NT2/D1 (cell line): ENCODE results near the gene NDOR1.

Source experiments
- DNase-seq: peaks from one replicate; pipeline ENCODE4 v3.0.0-alpha.2; 2011; ENCODE audit warnings: low read depth, low spot score
- H3K27me3 ChIP-seq: 2 replicates; pipeline ENCODE4 v1.6.0; 2011; ENCODE audit warnings: mild to moderate bottlenecking; ENCODE audit not compliant: insufficient read length, insufficient read depth
- H3K36me3 ChIP-seq: 2 replicates; pipeline ENCODE4 v1.6.1; 2011; ENCODE audit warnings: mild to moderate bottlenecking, low read length, mixed read lengths; ENCODE audit not compliant: insufficient read depth, insufficient read length
- H3K4me1 ChIP-seq: 2 replicates; pipeline ENCODE4 v1.5.1; 2011; ENCODE audit not compliant: insufficient read depth, insufficient read length
- H3K4me3 ChIP-seq: 2 replicates; pipeline ENCODE4 v1.5.1; 2011; ENCODE audit warnings: low read depth; ENCODE audit not compliant: insufficient read length
- H3K9ac ChIP-seq: 2 replicates; pipeline ENCODE4 v1.6.0; 2011; ENCODE audit warnings: low read depth; ENCODE audit not compliant: insufficient read length
- H3K9me3 ChIP-seq: 2 replicates; pipeline ENCODE4 v1.5.1; 2011; ENCODE audit warnings: mild to moderate bottlenecking, low read length; ENCODE audit not compliant: insufficient read depth
- SUZ12 ChIP-seq: IDR thresholded peaks from 2 replicates; pipeline ENCODE4 v1.6.1; 2011; ENCODE audit not compliant: insufficient read length, insufficient read depth; ENCODE audit errors: extremely low read depth
- YY1 ChIP-seq: IDR thresholded peaks from 2 replicates; pipeline ENCODE4 v1.6.1; 2011; ENCODE audit not compliant: insufficient read length, insufficient read depth
- ZNF274 ChIP-seq: IDR thresholded peaks from 2 replicates; pipeline ENCODE4 v1.6.1; 2011; ENCODE audit warnings: mild to moderate bottlenecking, low read depth, low read length

The NDOR1 gene

DNA sequence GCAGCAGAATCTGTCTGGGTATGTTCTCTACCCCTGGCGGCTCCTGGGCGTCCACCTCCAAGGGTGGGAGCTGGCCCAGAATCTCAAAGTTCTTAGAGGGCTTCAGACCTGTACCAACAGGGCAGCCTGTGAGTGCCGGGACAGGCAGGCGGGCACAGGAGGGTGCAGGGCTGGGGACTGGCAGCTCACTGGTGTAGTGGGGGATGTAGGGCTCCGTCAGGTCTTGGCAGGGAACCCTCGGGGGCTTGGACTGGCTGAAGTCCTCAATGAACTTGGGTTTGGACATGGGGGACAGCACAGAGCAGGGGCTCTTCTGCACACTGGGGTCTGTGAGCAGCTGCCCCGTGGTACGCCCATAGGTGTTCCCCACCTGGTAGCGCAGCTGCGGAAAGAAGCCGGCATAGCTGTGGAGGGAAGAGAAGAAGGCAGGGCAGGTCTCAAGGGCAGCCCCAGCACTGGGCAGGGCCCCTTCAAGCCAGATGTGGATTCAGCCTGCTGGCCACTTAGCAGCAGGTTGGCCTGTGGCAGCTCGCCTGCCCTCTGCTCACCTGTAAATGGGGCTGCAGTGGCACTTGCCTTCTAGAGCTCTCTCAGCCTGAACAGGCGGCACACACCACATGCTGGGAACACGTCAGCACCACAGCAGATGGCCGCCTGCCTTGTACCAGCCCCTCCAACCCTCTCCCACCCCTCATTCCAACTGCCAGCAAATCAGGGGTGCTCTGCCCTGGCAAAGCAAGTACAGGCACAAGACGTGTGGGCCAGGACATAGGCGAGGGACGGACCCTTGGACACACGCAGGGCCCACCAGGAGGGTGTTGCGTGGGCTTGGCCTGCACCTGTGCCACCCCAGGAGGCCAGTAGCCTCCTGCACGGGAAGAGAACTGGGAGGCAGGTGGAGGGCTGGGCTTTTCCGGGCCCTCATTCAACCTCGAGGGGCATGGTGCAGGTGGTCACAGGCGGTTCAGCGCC is 40.2 kb downstream of the NDOR1 start:
- no peaks in the 10 kb centered on the region for H3K9me3 ChIP-seq
- no peak overlapping the region for H3K4me3 ChIP-seq
- peaks cover 6% of the 10 kb centered on the region for H3K27me3 ChIP-seq
- H3K36me3 ChIP-seq, result peaks cover 27% of the 10 kb centered on the region
- H3K4me1 ChIP-seq, result peaks cover 41% of the 10 kb centered on the region
- H3K9ac ChIP-seq, result no peak overlapping the region
- TF ChIP-seq YY1, result no peak
- TF ChIP-seq ZNF274, result no peak
- no peak for TF ChIP-seq SUZ12
- no peak for DNase-seq

DNA sequence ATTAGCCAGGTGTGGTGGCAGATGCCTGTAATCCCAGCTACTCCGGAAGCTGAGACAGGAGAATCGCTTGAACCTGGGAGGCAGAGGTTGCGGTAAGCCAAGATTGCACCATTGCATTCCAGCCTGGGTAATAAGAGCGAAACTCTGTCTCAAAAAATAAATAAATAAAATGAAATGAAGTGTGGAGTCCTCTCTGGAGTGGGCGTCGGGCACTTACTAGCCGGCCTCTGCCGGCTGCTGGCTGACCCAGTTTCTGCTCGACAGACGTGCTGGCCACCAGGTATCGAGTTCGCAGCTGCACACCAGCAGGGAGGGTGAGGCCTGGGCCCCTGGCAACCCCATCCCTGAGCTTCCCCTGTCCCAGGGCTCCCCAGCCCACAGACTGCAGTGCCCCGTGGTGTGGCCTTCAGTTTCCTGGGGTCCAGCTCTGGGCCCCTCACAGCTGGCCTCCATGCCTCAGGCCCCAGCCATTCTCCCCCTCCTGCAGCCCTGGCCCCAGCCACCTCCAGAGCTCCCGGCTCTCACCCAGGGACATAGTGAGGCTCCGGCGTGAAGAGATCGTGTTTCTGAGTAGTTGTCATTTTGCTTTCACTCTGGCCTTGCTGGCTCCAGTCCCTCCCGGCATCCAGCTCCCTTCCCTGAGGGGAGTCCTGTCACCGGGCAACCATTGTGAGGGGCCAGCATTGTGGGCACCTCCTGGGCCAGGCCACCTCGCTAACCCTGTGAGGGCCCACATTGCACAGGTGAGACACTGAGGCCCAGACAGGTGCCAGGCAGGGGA is 41.8 kb downstream of the NDOR1 start:
- Histone ChIP-seq H3K9ac (peak overlapping the region; percentile 39), H3K4me3 (no peak overlapping the region), H3K4me1 (peaks cover 45% of the 10 kb centered on the region), H3K9me3 (no peaks in the 10 kb centered on the region), H3K36me3 (peaks cover 18% of the 10 kb centered on the region), H3K27me3 (peaks cover 6% of the 10 kb centered on the region)
- DNase-seq, result no peak
- no peak for TF ChIP-seq ZNF274
- no peak for TF ChIP-seq YY1
- TF ChIP-seq SUZ12, result no peak

DNA sequence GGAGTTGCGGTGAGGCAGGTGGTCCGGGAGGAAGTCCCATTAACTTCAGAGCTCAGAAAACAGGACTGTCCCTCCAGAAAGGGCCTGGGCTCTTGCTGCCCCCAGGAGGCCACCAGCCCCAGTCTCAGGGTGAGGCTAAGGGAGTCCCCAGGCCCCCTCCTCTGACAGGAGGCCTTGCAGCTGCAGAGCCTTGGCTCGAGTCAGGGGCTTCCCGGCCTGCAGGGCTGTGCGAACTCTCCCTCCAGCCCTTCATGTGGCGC is 42.3 kb downstream of the NDOR1 start:
- no peak for TF ChIP-seq SUZ12
- no peak for TF ChIP-seq ZNF274
- TF ChIP-seq YY1, result no peak
- Histone ChIP-seq H3K9ac (peak overlapping the region; percentile 39), H3K36me3 (peaks cover 13% of the 10 kb centered on the region), H3K4me1 (peaks cover 41% of the 10 kb centered on the region), H3K4me3 (no peak overlapping the region), H3K27me3 (peaks cover 6% of the 10 kb centered on the region), H3K9me3 (no peaks in the 10 kb centered on the region)
- no peak for DNase-seq

DNA sequence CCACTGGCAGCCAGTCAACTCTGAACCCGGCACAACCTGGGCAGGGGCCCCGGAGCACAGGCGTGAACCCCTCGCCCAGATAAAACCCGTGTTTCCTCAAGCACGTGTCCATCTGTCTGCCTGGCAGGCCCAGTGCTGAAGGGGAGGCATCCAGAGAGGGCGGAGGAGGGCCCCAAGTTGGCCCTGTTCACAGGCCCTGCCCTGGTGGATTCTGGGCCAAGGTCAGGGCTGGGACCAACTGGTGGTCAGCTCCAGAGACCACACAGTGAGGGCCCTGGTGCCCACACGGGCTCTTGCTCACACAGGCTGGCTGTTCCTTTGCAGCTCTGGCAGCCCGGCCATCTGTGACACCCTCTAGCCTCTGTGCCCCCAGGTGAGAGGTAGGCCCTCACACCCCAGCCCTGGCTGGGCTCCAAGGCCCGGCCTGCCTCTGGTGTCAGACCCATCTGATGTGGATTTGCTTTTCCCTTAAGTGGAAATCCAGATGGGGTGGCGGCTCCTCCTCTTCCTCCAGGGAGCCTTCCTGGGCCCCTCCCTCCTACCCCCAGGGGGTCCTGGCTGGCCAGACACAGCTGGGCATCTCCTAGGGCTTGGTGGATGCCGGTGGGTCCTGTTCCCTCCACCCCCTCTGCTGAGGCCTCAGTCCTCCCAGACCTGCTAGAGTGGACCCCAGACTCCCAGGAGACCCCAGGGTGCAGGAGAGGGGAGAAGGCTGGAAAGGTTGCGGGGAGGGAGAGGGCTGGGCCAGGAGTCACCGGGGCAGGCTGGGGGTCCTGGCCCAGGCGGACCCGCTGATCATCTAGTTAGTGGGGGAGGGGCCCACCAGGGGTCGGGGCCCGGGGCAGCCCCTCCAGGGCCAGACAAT is 45.1 kb downstream of the NDOR1 start:
- Histone ChIP-seq H3K27me3 (peaks cover 6% of the 10 kb centered on the region), H3K4me3 (no peak overlapping the region), H3K9ac (no peak overlapping the region), H3K9me3 (no peaks in the 10 kb centered on the region), H3K36me3 (no peaks in the 10 kb centered on the region), H3K4me1 (peaks cover 43% of the 10 kb centered on the region)
- no peak for TF ChIP-seq SUZ12
- TF ChIP-seq YY1, result no peak
- no peak for TF ChIP-seq ZNF274
- no peak for DNase-seq

DNA sequence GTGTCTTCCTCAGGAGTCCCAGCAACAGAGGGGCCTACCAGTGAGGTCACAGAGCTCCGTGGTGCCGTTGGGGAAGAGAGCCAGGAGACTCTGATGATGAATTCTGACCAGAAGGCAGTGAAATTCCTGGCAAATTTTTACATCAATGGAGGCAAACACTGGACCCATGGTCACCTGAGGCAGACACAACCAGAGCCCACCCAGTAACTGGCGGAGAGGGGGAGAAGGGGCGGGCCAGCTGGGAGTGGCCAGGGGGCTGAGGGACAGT is 45.6 kb downstream of the NDOR1 start, which contains the start of gene STPG3:
STPG3 (plus strand) TSS at position 93 of the 268 bp plus-strand sequence; CDS start at position 94, 1 bp downstream.
- H3K4me3 ChIP-seq, result no peak within 1 kb of the TSS
- peaks cover under 1% of the 10 kb centered on the region for H3K27me3 ChIP-seq
- peak within 1 kb of the TSS; percentile 57 for H3K9ac ChIP-seq
- no peak for TF ChIP-seq ZNF274
- TF ChIP-seq YY1, result no peak
- TF ChIP-seq SUZ12, result no peak
- DNase-seq, result no peak
- no peaks in the 10 kb centered on the region for H3K9me3 ChIP-seq
- peaks cover 4% of the 10 kb centered on the region for H3K36me3 ChIP-seq
- H3K4me1 ChIP-seq, result peaks cover 43% of the 10 kb centered on the region

DNA sequence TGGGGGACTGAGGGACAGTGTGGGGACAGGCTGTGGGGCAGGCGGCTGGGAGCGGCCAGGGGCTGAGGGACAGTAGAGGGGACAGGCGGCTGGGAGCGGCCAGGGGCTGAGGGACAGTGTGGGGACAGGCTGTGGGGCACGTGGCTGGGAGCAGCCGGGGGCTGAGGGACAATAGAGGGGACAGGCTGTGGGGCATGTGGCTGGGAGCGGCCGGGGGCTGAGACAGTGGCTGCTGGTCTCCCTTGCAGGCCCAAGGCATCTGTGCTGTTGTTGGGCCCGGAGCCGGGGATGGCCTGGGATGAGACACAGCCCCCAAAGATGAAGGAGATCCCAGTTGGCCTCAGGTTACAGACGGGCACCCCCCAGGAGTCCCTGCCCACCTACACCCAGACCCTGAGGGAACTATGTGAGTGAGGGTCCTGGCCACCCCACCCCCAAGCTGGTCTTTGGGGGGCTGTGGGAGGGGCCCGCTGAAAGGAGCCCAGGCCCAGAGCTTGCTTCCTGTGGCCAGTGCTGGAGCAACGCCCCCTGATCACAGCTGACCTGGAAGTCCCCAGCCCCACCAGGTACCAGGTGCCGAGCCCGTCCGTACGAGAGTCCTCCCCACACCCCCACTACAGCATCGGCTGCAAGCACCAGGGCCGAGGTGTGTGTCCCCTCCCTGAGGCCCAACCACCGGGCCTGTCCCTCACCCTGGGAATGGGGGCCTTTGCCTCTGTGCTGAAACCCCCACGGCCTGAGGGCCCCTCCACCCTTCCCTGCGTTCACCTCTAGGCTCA is 46.2 kb downstream of the NDOR1 start:
- Histone ChIP-seq H3K36me3 (peaks cover 9% of the 10 kb centered on the region), H3K9me3 (no peaks in the 10 kb centered on the region), H3K4me3 (no peak overlapping the region), H3K9ac (peak overlapping the region; percentile 57), H3K27me3 (no peaks in the 10 kb centered on the region), H3K4me1 (peaks cover 42% of the 10 kb centered on the region)
- no peak for TF ChIP-seq ZNF274
- no peak for TF ChIP-seq SUZ12
- TF ChIP-seq YY1, result no peak
- no peak for DNase-seq
